Bronchial epithelial cell (primary cell): ENCODE measurements around the gene TMCC1. TPM values are rescaled to one million over a fixed set of nuclear protein-coding genes. Genes with fewer than 3 reads are reported as not detected.

Source experiments
- DNase-seq: peaks from one replicate; pipeline ENCODE4 v3.0.0-alpha.2; 2010; ENCODE audit warnings: low read depth
- FAIRE-seq: peaks from 2 replicates; lab custom pipeline; 2011; peaks lifted over from hg19 to GRCh38; lab: Jason Lieb, UNC
- H3K27me3 ChIP-seq: 2 replicates; pipeline ENCODE4 v1.5.1; 2011; ENCODE audit warnings: low read length; ENCODE audit not compliant: control insufficient read depth, insufficient read depth
- H3K36me3 ChIP-seq: 2 replicates; pipeline ENCODE4 v1.5.1; 2011; ENCODE audit warnings: low read length; ENCODE audit not compliant: control insufficient read depth, insufficient read depth
- H3K4me3 ChIP-seq: 2 replicates; pipeline ENCODE4 v1.5.1; 2011; ENCODE audit warnings: mild to moderate bottlenecking, low read depth, low read length, control low read depth
- CTCF ChIP-seq: IDR thresholded peaks from 2 replicates; pipeline ENCODE4 v1.5.1; 2011; ENCODE audit warnings: mild to moderate bottlenecking, moderate library complexity, low read length, control low read depth, inconsistent platforms; ENCODE audit not compliant: insufficient read depth, severe bottlenecking
- total RNA-seq: library from RNA; depleted of rRNA; stranded (reverse); fragments of >200 nt; gene quantifications from 2 replicates; pipeline ENCODE4 v1.2.1, GENCODE V29; 2014

Gene TMCC1
- total RNA-seq, 1 donor from 2014 or later, result 18.2 TPM

DNA sequence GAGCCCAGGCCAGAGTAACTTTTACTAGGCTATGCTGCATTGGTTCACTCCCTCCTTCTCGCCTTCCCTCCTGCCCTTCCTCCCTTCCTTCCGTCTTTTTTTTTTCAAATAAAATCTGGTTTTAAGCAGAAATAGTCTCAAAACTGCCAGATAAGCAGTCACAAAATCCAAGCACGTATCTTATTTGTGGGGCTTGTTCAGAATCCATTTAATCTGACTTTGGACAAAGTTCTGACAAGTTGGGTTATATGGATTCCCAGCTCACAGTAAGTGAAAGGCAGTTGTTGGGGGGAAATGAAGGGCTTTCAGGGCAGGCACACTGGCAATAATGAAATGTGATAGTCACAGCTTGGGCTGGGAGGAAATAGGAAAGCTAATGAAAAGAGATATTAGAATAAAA, 255.0 kb downstream of the TMCC1 start:
- DNase-seq, result no peak
- no peak for TF ChIP-seq CTCF
- FAIRE-seq, result no peak

DNA sequence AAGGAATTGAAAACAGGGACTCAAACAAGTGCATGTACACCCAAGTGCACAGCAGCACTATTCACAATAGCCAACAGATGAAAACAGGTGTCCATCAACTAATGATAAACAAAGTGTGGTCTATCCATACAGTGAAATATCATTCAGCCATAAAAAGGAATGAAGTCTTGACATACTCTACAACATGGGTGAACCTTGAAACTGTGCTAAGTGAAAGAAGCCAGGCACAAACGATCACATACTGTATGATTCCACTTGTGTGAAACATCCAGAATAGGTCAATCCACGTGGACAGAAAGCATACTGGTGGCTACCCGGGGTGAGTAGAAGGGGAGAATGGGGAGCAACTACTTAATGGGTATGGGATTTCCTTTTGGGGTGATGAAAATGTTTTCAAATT, 257.4 kb downstream of the TMCC1 start:
- Histone ChIP-seq H3K36me3 (no peaks in the 10 kb centered on the region), H3K4me3 (no peak overlapping the region), H3K27me3 (no peaks in the 10 kb centered on the region)
- DNase-seq, result no peak
- no peak for FAIRE-seq
- no peak for TF ChIP-seq CTCF

More for the DNA sequence above, 255.0 kb downstream of the TMCC1 start:
- Histone ChIP-seq H3K27me3 (no peaks in the 10 kb centered on the region), H3K4me3 (no peak overlapping the region), H3K36me3 (no peaks in the 10 kb centered on the region)

GRCh38 chr3:129635656-129636055, 257.9 kb downstream of the TMCC1 start:
- TF ChIP-seq CTCF, result no peak
- FAIRE-seq (no peak), DNase-seq (no peak)
- Histone ChIP-seq H3K4me3 (no peak overlapping the region), H3K36me3 (no peaks in the 10 kb centered on the region), H3K27me3 (no peaks in the 10 kb centered on the region)

DNA sequence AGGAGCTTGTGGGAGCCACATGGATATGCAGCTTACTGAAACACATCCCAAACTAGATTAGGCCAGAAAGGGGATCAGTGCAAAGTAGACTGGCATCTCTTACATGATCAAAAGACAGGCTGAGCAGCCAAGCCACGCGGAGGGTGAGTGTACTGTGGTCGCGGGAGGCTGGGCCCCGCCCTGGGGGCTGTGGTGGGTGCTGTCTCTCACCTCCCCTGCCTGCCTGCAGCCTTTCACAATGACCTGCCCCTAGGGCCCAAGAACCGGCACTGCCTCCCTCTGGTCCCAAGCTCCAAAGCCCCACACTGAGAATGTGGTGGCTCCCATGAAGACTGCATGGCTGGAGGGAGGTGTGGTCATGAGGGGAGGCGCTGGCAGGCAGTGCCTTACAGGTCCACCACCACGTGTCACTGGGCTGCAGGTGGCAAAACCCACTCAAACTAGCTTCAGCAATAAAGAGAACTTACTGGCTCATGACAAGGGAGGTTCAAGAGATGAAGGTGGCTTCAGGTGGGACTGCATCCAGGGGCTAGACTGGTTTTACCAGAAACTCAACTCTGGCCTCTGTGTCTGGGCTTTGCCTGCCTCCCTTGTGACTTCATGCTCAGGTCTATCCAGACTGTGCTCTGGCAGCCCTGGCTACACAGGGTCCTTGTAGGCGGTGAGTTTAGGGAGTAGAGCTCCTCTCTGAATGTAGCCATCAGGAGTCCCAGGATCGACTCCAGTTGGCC, 259.6 kb downstream of the TMCC1 start:
- DNase-seq, result no peak
- FAIRE-seq, result no peak
- Histone ChIP-seq H3K27me3 (no peaks in the 10 kb centered on the region), H3K36me3 (no peaks in the 10 kb centered on the region), H3K4me3 (no peak overlapping the region)
- no peak for TF ChIP-seq CTCF

DNA sequence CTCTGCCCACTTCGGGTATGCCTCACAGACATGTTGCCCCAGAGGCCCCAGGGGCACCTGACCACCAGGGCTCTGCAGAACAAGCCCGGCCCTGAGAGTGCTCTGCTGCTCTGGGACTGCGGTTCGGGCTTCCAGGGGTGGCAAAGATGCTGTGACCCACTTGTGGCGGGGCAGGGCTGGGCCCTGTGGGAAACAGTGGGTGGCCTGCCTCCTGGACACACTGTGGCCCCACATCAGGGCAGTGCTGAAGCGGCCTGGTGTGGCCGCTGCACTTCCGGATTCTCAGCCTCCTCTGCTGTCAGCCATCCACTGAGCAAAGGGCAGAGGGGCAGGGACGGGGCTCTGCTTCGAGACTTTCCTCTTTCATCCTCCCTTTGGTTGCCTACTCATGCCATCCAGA, 260.5 kb downstream of the TMCC1 start:
- DNase-seq (no peak), FAIRE-seq (no peak)
- Histone ChIP-seq H3K27me3 (no peaks in the 10 kb centered on the region), H3K4me3 (no peak overlapping the region), H3K36me3 (no peaks in the 10 kb centered on the region)
- TF ChIP-seq CTCF, result no peak

DNA sequence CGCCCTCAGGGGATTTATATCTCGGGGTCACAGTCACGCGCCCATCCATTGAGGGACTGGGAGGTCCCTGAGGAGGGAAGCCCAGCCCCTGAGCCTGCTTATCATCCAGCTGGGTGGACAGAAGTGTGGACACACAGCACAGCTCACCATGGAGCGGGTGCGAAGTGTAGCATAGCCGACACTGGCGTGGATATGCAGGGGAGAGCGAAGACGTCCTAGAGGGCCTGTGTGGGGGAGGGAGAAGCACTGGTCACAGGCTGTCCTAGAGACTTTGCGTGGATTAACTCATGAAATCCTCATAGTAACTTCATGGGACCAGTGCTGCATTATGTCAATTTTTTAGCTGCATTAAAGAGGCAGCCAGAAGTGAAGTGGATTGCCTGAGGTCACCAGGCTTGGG, 261.0 kb downstream of the TMCC1 start:
- H3K36me3 ChIP-seq, result no peaks in the 10 kb centered on the region
- H3K4me3 ChIP-seq, result no peak overlapping the region
- no peak for TF ChIP-seq CTCF
- FAIRE-seq (no peak), DNase-seq (no peak)
- H3K27me3 ChIP-seq, result no peaks in the 10 kb centered on the region
